SK-N-SH (cell line): ENCODE data around the gene AHNAK. TPM values are rescaled to one million over a fixed set of nuclear protein-coding genes. Genes with fewer than 3 reads are reported as not detected.

Source experiments
- CTCF ChIA-PET: fragments of 300-600, 350-600 bp; formaldehyde crosslinking; extraction: SDS; loops from one replicate; lab custom pipeline; 2021; lab: Yijun Ruan, JAX
- POLR2A ChIA-PET: fragments of 350-600 bp; sonication (Branson Sonifier 250); formaldehyde crosslinking; extraction: SDS; loops from one replicate; lab custom pipeline; 2020; ENCODE audit warnings: antibody characterized with exemption, inconsistent platforms; lab: Yijun Ruan, JAX
- DNase-seq: peaks from one replicate; pipeline ENCODE4 v3.0.0; 2012
- H2AFZ ChIP-seq: fragments of 200-600 bp; sonication (generic); 2 replicates; pipeline ENCODE4 v1.8.1; 2016; ENCODE audit warnings: antibody characterized with exemption, mild to moderate bottlenecking, low read depth
- H3F3A ChIP-seq: fragments of 200-600 bp; sonication (generic); replicated peaks from 2 replicates; pipeline ENCODE3; 2016; ENCODE audit warnings: antibody characterized with exemption, mild to moderate bottlenecking; ENCODE audit not compliant: insufficient read depth
- H3K27ac ChIP-seq, 2 experiments: fragments of 200-500 bp in 1 of 2; fragments of 200-600 bp in 1 of 2; sonication (Bioruptor generic) in 1 of 2; sonication (generic), shearing (Covaris generic) in 1 of 2; 2 replicates each; pipeline versions ENCODE4 v1.5.1 to v1.6.1; 2014 to 2016; ENCODE audit warnings: low read depth in 2 of 2, inconsistent platforms in 1 of 2, low read length in 1 of 2, mild to moderate bottlenecking in 1 of 2, mixed read lengths in 1 of 2
- H3K27me3 ChIP-seq: fragments of 200-600 bp; sonication (generic), shearing (Covaris generic); 2 replicates; pipeline ENCODE4 v1.6.1; 2016; ENCODE audit warnings: mixed run types; ENCODE audit not compliant: insufficient read depth
- H3K36me3 ChIP-seq, 2 experiments: fragments of 200-500 bp in 1 of 2; fragments of 200-600 bp in 1 of 2; sonication (Bioruptor generic) in 1 of 2; sonication (generic) in 1 of 2; replicated peaks in 1 of 2; 2 replicates each; pipeline versions ENCODE3 to v1.5.1; 2014 to 2016; ENCODE audit warnings: low read length in 1 of 2, mild to moderate bottlenecking in 1 of 2; ENCODE audit not compliant: insufficient read depth in 2 of 2, control insufficient read depth in 1 of 2
- H3K4me1 ChIP-seq, 2 experiments: fragments of 200-500 bp in 1 of 2; fragments of 200-600 bp in 1 of 2; sonication (Bioruptor generic) in 1 of 2; sonication (generic), shearing (Covaris generic) in 1 of 2; 2 replicates each; pipeline versions ENCODE4 v1.5.1 to v1.6.1; 2014 to 2016; ENCODE audit warnings: low read depth in 1 of 2, low read length in 1 of 2, mixed run types in 1 of 2; ENCODE audit not compliant: insufficient read depth in 2 of 2, control insufficient read depth in 1 of 2
- H3K4me2 ChIP-seq: fragments of 200-600 bp; sonication (generic), shearing (Covaris generic); 2 replicates; pipeline ENCODE4 v1.6.1; 2017; ENCODE audit warnings: mixed run types
- H3K4me3 ChIP-seq, 2 experiments: fragments of 200-500 bp in 1 of 2; fragments of 200-600 bp in 1 of 2; sonication (Bioruptor generic) in 1 of 2; sonication (generic), shearing (Covaris generic) in 1 of 2; 2 replicates each; pipeline versions ENCODE4 v1.5.1 to v1.8.1; 2014 to 2016; ENCODE audit warnings: low read depth in 2 of 2, inconsistent platforms in 1 of 2, low read length in 1 of 2, mild to moderate bottlenecking in 1 of 2, mixed read lengths in 1 of 2, moderate library complexity in 1 of 2
- H3K79me2 ChIP-seq: fragments of 200-600 bp; sonication (generic); 2 replicates; pipeline ENCODE4 v1.8.1; 2017; ENCODE audit warnings: mild to moderate bottlenecking; ENCODE audit not compliant: insufficient read depth
- H3K9ac ChIP-seq: fragments of 200-600 bp; sonication (generic); 2 replicates; pipeline ENCODE4 v1.6.1; 2017; ENCODE audit warnings: mixed run types
- H3K9me2 ChIP-seq: fragments of 200-600 bp; sonication (generic); 2 replicates; pipeline ENCODE4 v1.6.1; 2017; ENCODE audit warnings: mixed run types
- H3K9me3 ChIP-seq: fragments of 200-600 bp; sonication (generic); 2 replicates; pipeline ENCODE4 v1.6.1; 2017; ENCODE audit warnings: mixed run types, mild to moderate bottlenecking, moderate library complexity
- H4K20me1 ChIP-seq: fragments of 200-600 bp; sonication (generic); 2 replicates; pipeline ENCODE4 v1.6.1; 2017; ENCODE audit warnings: mild to moderate bottlenecking, mixed run types; ENCODE audit not compliant: insufficient read depth
- EP300 ChIP-seq, 2 experiments: IDR thresholded peaks; 2 replicates each; pipeline versions ENCODE4 v1.4.0 to v1.6.1; 2012; ENCODE audit warnings: borderline replicate concordance in 1 of 2, low read depth in 1 of 2, low read length in 1 of 2
- FOXJ3 ChIP-seq: sonication (generic); formaldehyde crosslinking; IDR thresholded peaks from 2 replicates; pipeline ENCODE4 v1.5.1; 2020; ENCODE audit warnings: mild to moderate bottlenecking, missing genetic modification reagents
- FOXM1 ChIP-seq: IDR thresholded peaks from 2 replicates; pipeline ENCODE4 v1.4.0; 2012; ENCODE audit warnings: low read depth, mild to moderate bottlenecking
- GATA2 ChIP-seq: sonication (generic); formaldehyde crosslinking; IDR thresholded peaks from 2 replicates; pipeline ENCODE4 v1.5.0; 2020; ENCODE audit warnings: mild to moderate bottlenecking, missing genetic modification reagents
- JUND ChIP-seq: IDR thresholded peaks from 2 replicates; pipeline ENCODE4 v1.4.0; 2012
- MXI1 ChIP-seq: IDR thresholded peaks from 2 replicates; pipeline ENCODE4 v1.6.1; 2012; ENCODE audit warnings: mild to moderate bottlenecking, low read depth, low read length, improper control_type of control experiment
- POLR2AphosphoS5 ChIP-seq: IDR thresholded peaks from 2 replicates; pipeline ENCODE4 v1.6.1; 2012; ENCODE audit warnings: low read depth, low read length
- RAD21 ChIP-seq: IDR thresholded peaks from 2 replicates; pipeline ENCODE4 v1.6.1; 2012; ENCODE audit warnings: mild to moderate bottlenecking, low read length
- RCOR1 ChIP-seq: fragments of 150-350 bp; IDR thresholded peaks from 2 replicates; pipeline ENCODE4 v1.6.1; 2017; ENCODE audit warnings: antibody characterized with exemption, low read length
- RFX5 ChIP-seq: IDR thresholded peaks from 2 replicates; pipeline ENCODE4 v1.6.1; 2012; ENCODE audit warnings: mild to moderate bottlenecking, improper control_type of control experiment, low read length
- RXRA ChIP-seq: IDR thresholded peaks from 2 replicates; pipeline ENCODE4 v1.4.0; 2012; ENCODE audit warnings: low read depth, mild to moderate bottlenecking, borderline replicate concordance
- SIN3A ChIP-seq: IDR thresholded peaks from 2 replicates; pipeline ENCODE4 v1.6.1; 2012; ENCODE audit warnings: low read depth, mild to moderate bottlenecking, low read length, moderate library complexity, borderline replicate concordance
- SMC3 ChIP-seq: IDR thresholded peaks from 2 replicates; pipeline ENCODE4 v1.6.1; 2012; ENCODE audit warnings: low read depth, low read length, improper control_type of control experiment
- TAF1 ChIP-seq: IDR thresholded peaks from 2 replicates; pipeline ENCODE4 v1.6.1; 2012; ENCODE audit warnings: low read depth, mild to moderate bottlenecking, low read length, moderate library complexity, borderline replicate concordance
- WGBS: methylation state at CpG from one replicate; pipeline ENCODE4 v1.1.6; 2017; ENCODE audit warnings: low lambda C conversion rate; 5-methylcytosine and 5-hydroxymethylcytosine counted together
- polyA plus RNA-seq, 3 experiments: library from polyadenylated mRNA; depleted of rRNA; stranded (reverse); fragments of >200 nt; gene quantifications; 2 replicates each; pipeline ENCODE4 v1.2.3, GENCODE V29; 2012
- TF ChIP-seq, protein P1 (sequence below): fragments of 150-350 bp; IDR thresholded peaks from 2 replicates; pipeline ENCODE4 v1.6.1; 2017; ENCODE audit warnings: antibody characterized with exemption, low read length, low read depth, borderline replicate concordance
- TF ChIP-seq, protein P2 (sequence below): IDR thresholded peaks from 2 replicates; pipeline ENCODE4 v1.4.0; 2012; ENCODE audit warnings: low read depth, borderline replicate concordance
- TF ChIP-seq, protein P3 (sequence below): IDR thresholded peaks from 2 replicates; pipeline ENCODE4 v1.4.0; 2012; ENCODE audit warnings: low read depth, borderline replicate concordance
- TF ChIP-seq, protein P4 (sequence below): IDR thresholded peaks from 2 replicates; pipeline ENCODE4 v1.4.0; 2012; ENCODE audit warnings: low read depth
- TF ChIP-seq, protein P5 (sequence below): IDR thresholded peaks from 2 replicates; pipeline ENCODE4 v1.6.1; 2012; ENCODE audit warnings: mild to moderate bottlenecking, low read depth, low read length, moderate library complexity

AHNAK gene
- polyA plus RNA-seq, 1 of the 3 experiments (the other 2 are of a cell fraction) = 57.8 TPM

DNA sequence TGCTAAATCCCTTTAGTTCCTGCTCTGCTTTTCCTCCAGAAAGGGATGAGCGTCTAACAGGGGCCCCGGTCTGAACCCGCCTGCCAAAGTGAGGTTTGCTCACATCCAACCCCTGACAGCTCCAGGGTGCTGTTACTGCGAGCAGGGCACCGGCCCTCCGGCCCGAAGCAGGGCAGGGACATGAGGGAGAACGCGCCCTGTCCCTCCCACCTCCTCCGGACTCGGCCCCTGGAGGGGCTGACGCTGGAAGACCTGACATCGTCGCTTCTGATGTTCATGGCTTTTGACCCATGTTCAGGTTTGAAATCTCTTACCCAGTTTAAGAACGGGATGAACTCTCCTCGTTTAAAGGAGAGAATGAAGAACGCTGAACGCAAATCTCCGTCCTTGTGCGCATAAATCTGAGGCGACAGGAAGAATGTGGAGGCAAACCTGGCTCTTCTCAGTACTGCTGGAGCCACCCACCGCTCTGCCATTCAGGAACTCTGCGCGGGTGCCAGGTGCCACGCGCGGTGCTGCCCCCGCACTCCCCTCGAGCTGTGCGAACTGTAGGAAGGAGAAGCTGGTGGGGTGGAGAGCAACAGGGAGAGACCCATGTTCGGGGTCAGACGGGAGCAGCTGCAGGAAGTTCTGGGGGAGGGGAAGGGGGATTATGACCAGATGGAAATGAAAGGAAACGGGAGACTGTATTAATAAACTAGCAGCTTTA, 27.9 kb upstream of the AHNAK start:
- TF ChIP-seq TAF1 (no peak), FOXJ3 (CRISPR knock-in tag) (no peak), EP300 (IDR thresholded peaks at IDR 0.05; ENCODE audit: borderline replicate concordance in 1 of 2, low read depth in 1 of 2, low read length in 1 of 2) (no peak), SMC3 (no peak), FOXM1 (no peak), RAD21 (no peak), RCOR1 (no peak), JUND (no peak), RXRA (no peak), SIN3A (no peak), POLR2AphosphoS5 (no peak), MXI1 (no peak), GATA2 (no peak), RFX5 (no peak)
- TF ChIP-seq, protein P1, sequence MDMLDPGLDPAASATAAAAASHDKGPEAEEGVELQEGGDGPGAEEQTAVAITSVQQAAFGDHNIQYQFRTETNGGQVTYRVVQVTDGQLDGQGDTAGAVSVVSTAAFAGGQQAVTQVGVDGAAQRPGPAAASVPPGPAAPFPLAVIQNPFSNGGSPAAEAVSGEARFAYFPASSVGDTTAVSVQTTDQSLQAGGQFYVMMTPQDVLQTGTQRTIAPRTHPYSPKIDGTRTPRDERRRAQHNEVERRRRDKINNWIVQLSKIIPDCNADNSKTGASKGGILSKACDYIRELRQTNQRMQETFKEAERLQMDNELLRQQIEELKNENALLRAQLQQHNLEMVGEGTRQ = no peak
- TF ChIP-seq, protein P2, sequence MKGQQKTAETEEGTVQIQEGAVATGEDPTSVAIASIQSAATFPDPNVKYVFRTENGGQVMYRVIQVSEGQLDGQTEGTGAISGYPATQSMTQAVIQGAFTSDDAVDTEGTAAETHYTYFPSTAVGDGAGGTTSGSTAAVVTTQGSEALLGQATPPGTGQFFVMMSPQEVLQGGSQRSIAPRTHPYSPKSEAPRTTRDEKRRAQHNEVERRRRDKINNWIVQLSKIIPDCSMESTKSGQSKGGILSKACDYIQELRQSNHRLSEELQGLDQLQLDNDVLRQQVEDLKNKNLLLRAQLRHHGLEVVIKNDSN = no peak
- TF ChIP-seq, protein P3, sequence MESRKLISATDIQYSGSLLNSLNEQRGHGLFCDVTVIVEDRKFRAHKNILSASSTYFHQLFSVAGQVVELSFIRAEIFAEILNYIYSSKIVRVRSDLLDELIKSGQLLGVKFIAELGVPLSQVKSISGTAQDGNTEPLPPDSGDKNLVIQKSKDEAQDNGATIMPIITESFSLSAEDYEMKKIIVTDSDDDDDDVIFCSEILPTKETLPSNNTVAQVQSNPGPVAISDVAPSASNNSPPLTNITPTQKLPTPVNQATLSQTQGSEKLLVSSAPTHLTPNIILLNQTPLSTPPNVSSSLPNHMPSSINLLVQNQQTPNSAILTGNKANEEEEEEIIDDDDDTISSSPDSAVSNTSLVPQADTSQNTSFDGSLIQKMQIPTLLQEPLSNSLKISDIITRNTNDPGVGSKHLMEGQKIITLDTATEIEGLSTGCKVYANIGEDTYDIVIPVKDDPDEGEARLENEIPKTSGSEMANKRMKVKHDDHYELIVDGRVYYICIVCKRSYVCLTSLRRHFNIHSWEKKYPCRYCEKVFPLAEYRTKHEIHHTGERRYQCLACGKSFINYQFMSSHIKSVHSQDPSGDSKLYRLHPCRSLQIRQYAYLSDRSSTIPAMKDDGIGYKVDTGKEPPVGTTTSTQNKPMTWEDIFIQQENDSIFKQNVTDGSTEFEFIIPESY = no peak
- TF ChIP-seq, protein P4, sequence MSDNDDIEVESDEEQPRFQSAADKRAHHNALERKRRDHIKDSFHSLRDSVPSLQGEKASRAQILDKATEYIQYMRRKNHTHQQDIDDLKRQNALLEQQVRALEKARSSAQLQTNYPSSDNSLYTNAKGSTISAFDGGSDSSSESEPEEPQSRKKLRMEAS = no peak
- TF ChIP-seq, protein P5, sequence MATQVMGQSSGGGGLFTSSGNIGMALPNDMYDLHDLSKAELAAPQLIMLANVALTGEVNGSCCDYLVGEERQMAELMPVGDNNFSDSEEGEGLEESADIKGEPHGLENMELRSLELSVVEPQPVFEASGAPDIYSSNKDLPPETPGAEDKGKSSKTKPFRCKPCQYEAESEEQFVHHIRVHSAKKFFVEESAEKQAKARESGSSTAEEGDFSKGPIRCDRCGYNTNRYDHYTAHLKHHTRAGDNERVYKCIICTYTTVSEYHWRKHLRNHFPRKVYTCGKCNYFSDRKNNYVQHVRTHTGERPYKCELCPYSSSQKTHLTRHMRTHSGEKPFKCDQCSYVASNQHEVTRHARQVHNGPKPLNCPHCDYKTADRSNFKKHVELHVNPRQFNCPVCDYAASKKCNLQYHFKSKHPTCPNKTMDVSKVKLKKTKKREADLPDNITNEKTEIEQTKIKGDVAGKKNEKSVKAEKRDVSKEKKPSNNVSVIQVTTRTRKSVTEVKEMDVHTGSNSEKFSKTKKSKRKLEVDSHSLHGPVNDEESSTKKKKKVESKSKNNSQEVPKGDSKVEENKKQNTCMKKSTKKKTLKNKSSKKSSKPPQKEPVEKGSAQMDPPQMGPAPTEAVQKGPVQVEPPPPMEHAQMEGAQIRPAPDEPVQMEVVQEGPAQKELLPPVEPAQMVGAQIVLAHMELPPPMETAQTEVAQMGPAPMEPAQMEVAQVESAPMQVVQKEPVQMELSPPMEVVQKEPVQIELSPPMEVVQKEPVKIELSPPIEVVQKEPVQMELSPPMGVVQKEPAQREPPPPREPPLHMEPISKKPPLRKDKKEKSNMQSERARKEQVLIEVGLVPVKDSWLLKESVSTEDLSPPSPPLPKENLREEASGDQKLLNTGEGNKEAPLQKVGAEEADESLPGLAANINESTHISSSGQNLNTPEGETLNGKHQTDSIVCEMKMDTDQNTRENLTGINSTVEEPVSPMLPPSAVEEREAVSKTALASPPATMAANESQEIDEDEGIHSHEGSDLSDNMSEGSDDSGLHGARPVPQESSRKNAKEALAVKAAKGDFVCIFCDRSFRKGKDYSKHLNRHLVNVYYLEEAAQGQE = no peak
- H3K4me3 ChIP-seq = peak overlapping the region; percentile 52 to 63
- peak; percentile 67 for DNase-seq
- ChIA-PET POLR2A (interaction anchor here (0.6 to 2.0 kb wide), 25 partner anchors 9 to 759 kb away, joined by 3 to 47 read pairs (median 4); partner anchors contain the start of genes AHNAK, B3GAT3, C11orf98 and CSKMT), CTCF (interaction anchor here (0.7 to 3.2 kb wide), 7 partner anchors 13 to 180 kb away, joined by 3 to 14 read pairs (median 3); partner anchors contain the start of gene TUT1)
- H3K36me3 ChIP-seq = peaks cover 34 to 57% of the 10 kb centered on the region in 2 experiments
- H3K4me2 ChIP-seq = peak overlapping the region; percentile 80
- H4K20me1 ChIP-seq = peaks cover 27% of the 10 kb centered on the region
- H3K4me1 ChIP-seq = peaks cover 19 to 28% of the 10 kb centered on the region in 2 experiments; a peak in 3 of 4 replicates
- H3K79me2 ChIP-seq = peaks cover 60% of the 10 kb centered on the region
- H3K9me3 ChIP-seq = no peaks in the 10 kb centered on the region
- no peaks in the 10 kb centered on the region for H3K9me2 ChIP-seq
- peak overlapping the region; percentile 61 for H2AFZ ChIP-seq
- H3K27ac ChIP-seq = peak overlapping the region; percentile 83 to 87
- no peaks in the 10 kb centered on the region for H3K27me3 ChIP-seq
- WGBS = 38% methylated on average over 25 of the region's 33 CpGs
- H3K9ac ChIP-seq = peak overlapping the region; percentile 82
- H3F3A ChIP-seq = peaks cover 13% of the 10 kb centered on the region
